HG02970 (cell line): ENCODE data around the gene DTHD1.

Experiments used
- ATAC-seq: cut with Tn5 transposase; IDR thresholded peaks from one replicate; pipeline ENCODE4 v1.9.1; 2021; ENCODE audit warnings: mild to moderate bottlenecking, moderate library complexity, moderate number of reproducible peaks; ENCODE audit not compliant: unreplicated experiment, low FRiP score

DTHD1 gene

DNA sequence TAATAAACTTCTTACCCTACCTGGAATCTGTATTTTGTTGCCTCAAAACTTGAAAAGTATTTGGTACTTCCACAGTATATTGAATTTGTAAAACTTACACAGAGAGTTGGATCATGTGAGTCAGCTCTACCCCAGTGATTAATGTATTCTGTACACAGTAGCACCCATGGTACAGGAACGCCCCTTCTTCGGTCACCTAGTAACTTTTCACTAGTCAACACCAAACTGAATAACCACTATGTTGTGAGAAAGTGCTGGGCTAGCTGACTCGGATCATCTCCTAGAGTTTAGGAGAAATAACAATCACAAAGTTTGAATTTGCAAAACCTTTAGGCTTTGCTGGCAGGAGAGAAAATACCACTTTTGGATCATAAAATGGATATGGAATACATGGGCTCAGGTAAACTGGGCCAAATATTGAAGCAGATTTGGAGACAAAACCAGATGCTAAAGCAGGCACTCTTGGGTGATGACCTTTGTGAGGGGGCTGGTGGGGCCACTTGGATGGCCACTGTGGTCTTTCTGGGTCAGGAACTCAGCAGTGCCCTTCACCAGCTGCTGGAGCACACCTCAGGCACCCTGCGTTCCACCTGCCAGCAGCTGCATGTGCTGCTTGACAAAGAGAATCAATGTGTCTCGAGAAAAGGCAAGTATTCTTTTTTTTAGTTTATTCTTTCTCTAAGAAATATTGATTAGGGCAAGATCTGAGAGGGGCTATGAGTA is at the start of gene DTHD1:
Gene DTHD1, plus strand, starts transcription at position 233 of the 723 bp plus-strand sequence. Its CDS starts 143 bp downstream, at position 376.
- ATAC-seq = no peak

GRCh38 chr4:36233567-36234266 is 47.7 kb upstream of the DTHD1 start:
- ATAC-seq = no peak

DNA sequence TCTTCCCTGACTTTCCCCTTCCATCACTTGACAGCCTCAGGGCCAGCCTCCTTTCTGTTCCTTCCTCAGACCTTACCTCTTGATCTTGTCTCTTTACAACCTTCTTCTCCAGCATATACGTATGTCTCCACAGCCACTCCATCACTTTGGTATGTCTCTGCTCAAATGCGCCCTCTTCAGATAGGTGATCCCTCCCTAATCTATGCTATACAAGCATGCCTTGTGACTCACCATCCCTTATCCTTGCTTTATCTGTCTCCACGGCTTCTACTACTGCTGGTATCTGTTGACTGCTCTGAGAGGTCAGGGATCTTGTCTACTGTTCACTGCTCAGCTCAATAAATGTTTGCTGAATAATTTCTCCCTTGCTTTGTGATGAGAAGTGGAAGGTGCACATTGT is 46.1 kb upstream of the DTHD1 start:
- no peak for ATAC-seq

GRCh38 chr4:36236159-36236558 is 45.3 kb upstream of the DTHD1 start:
- ATAC-seq = no peak

GRCh38 chr4:36237366-36238313 is 43.8 kb upstream of the DTHD1 start:
- no peak for ATAC-seq

GRCh38 chr4:36241771-36242170 is 39.6 kb upstream of the DTHD1 start:
- ATAC-seq = no peak

DNA sequence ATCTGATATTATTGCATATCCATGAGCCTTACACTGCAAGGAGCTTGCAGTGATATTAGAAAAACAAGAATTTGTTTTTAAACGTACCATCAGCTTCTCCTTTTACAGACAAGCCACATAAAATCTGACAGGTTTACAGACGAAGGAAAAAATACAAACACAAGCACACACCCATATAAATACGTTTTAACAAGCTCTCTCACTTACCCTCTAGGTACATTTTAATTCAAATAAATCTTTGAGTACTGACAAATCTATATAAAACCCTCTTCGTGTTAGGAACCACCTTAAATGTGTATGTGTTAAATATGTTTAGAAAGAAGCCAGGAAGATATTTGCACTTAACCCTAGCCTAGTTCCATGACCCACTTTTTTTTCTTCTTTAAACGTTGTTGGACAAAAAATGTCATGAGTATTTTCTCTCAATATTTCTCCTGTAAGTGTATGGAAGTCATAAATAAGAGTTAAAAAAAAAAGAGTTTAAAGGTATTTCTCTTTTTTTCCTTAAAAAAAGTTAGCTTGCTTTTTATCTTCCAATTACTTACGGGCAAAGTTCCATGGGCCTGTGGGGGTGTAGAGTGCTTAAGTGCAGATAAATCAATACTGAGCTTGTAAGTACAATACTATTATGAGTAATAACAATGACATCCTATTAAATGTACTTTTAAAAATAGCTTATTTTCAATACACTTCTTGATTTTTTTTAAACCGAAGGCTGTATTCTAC is 38.6 kb upstream of the DTHD1 start:
- ATAC-seq = no peak

DNA sequence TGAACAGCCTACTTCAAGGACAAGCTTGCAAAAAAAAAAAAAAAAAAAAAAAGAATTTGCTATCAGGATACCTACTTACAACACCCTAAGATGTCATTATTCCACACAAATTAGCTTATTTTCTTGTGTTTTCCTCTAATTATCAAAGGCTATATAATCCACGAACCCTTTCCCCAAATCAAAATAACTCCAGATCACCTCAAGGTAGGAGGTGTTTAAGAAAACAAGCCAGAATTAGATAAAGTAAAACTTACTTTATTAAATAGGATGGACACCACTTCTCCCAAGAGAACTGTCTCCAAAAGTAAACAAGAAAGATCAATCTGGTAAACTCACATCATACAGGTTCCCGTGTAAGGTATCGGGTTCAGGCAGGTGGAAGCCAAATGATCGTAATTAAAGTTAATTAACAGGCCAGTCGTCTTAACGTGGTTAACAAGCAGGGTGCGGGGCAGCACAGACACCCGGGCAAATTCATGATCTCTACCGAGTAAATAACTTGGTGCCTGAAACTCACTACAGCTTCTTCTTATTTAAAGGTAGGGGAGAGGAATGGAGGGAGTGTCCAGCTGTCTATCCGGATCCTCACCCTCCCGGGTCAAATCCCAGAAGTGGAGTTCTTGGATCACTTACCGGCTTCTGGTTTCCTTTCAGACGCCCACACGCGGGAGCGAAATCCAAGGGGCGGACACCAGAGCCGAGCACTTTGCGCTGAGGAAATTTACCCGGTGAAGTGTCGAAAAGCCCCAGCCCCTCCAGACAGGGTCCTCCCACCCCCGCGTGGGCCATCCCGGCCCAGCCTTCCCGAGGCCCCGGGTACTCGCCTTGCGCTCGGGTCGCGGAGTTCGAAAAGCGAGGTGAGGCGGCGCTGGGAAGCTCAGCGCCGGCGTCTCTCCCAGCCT is 37.8 kb upstream of the DTHD1 start:
- ATAC-seq = peak; percentile 33

DNA sequence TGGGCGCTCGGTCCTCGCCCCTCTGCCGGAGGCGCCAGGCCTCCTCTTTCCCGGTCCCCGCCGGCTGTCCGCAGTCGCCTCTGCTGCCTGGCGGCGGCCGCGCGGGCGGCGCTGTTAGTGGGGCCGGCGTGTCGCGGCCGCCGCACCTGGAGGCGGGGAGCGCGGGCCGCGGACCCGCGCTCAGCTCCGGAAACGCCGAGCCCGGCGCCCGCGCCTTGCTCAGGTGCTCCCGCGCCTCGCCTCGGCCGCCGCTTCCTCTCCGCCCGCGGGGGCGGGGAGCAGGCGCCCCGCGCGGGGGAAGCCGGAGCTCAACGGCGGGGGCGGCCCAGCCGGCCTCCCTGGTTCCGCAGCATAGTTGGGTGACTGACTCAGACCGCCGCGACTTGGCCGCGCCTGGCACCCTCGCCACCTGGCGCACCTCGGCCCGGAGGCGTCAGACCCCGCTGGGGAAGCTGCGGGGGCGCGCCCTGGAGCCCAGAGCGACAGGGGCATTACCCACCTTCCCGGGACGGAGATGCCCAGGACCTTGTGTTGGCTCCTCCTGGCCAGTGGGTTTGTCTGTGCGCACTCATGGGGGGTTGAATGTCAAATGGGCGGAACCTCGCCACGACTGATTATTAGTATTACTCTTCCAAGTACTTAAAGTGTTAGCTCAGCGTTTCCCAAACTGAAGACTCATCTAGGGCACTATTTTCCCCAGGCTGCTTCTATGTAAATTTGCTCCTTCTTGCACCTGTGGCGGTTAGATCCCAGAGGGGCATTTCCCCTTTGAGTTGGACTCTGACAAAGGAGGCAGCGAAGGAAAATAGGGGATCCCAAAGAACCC is 36.9 kb upstream of the DTHD1 start, which contains the start of gene ARAP2:
Gene ARAP2, minus strand, starts transcription at position 258 of the 826 bp plus-strand sequence. CDS start 15,028 bp downstream, outside the sequence.
- ATAC-seq = peak; percentile 65

GRCh38 chr4:36249610-36250009 is 31.8 kb upstream of the DTHD1 start:
- ATAC-seq = no peak

DNA sequence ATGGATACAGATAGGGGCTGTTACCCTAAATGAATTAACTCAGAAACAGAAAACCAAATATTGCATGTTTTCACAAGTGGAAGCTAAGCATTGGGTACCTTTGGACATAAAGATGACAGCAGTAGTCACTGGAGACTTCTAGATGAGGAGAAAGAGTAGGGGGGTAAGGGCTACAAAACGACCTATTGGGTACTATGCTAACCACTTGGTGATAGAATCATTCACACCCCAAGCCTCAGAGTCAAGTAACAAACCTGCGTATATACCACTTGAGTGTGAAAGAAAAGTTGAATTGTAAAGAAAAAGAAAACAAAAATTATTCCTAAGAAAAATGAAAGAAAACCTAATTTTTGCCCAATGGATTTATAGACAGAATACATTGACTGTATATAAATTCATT is 29.4 kb upstream of the DTHD1 start:
- no peak for ATAC-seq

- ATAC-seq = no peak
Observed at GRCh38 chr4:36254371-36254770, 27.0 kb upstream of the DTHD1 start.

GRCh38 chr4:36255577-36255976 is 25.8 kb upstream of the DTHD1 start:
- peak; percentile 89 for ATAC-seq

DNA sequence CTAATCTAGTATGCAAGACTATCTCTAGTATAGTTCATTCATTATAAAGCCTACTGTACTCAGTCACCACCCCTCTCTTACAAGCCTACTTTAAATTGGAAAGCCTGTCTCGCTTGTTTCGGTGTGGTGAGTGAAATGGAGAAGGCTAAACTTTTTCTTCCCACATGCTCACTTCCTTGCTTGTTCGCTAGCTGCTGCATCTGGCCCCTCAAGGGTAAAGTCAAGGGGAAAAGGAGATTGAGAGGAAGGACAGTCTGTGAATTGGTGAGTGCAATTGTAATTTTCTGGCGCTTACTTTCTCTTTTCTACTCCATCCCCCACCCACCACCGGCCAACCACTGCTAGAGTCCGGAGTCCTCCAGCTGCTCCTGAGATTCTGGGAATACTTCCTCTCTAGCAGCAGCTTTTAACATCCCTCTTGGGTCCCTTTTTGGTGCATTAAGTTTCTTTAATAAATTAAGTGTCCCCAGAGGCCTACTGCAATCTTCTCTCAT is 25.0 kb upstream of the DTHD1 start:
- ATAC-seq = no peak

DNA sequence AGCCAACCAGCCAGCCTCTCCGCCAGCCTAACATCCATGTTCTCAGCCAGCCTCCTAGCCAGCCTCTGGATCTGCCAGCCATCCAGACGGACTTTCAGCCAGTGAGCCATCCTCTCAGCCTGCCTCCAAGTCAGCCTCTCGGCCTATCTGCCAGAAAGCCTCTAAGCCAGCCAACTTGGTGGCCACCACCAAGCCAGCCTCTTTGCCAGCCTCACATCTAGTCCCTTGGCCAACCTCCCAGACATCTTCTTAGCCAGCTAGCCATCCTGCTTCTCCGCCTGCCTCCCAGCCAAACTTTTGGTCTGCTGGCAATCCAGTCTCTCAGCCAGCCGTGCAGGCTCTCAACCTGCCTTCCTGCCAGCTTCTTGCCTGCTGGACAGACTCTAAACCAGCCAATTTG is 20.7 kb upstream of the DTHD1 start:
- ATAC-seq = no peak

GRCh38 chr4:36264207-36264826 is 17.1 kb upstream of the DTHD1 start:
- no peak for ATAC-seq

- no peak for ATAC-seq
Observed at GRCh38 chr4:36267486-36268268, 13.7 kb upstream of the DTHD1 start.
